Brain pericyte (primary cell): ENCODE measurements around the gene IER5.

ENCODE experiments used
- DNase-seq: peaks from one replicate; pipeline ENCODE4 v3.0.0-alpha.2; 2012; ENCODE audit warnings: low read depth, low spot score

Gene IER5

GRCh38 chr1:181077576-181078242, 10.8 kb upstream of the IER5 start:
- no peak for DNase-seq

DNA sequence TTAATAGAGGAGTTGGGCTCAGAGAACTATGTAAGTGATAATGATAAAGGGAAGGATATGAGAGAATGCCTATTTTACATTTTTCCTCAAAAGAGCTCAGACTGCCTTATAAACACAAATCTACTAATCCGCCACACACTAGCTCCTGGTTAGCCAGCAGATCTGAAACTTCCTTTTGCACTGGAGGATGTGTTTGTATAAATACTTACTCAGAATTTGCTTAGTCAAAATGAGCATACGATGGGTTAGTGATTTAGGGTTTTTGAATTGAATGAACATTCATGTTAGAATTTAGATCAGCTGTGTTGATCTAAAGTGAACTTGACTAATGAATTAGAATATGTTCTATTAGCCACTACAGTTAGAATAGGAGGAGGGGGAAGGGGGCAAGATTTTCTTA, 9.1 kb upstream of the IER5 start:
- no peak for DNase-seq

DNA sequence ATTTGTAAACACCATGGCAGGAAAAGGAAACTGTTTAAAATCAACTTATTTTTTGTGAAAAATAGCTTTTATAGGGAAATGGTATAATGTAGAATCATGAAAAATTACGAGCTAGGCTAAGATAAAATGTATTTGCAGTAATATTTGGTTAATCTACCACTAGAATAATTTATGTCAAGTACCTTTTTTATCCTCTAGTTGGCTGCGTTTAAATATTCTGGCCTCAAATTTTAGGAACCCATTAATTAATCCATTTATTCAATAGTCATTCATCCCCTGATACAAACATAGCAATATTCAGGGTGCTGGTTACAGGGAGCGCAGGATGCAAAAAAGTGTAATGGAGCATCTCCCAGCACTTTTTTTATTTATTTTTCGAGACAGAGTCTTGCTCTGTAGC, 8.6 kb upstream of the IER5 start:
- DNase-seq = no peak

- no peak for DNase-seq
Measured at GRCh38 chr1:181080556-181080955, 7.9 kb upstream of the IER5 start.

DNA sequence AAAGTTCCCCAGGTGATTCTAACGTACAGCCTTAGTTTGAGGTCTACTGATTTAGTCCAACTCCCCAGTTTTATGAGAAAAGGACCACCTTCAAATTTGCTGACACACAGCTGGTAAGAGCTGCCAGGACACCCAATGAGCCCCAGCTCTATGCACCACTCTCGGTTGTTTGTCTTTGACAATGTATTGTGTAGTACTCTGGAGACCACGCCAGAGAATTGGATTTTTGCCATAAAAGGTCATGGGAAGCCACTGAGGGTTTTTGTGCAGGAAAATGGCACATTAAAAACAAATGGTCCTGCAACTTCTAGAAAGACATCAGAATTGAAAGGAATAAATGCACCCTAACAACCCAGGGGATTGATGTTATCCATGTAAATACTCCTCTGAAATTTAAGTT, 7.1 kb upstream of the IER5 start:
- no peak for DNase-seq

GRCh38 chr1:181083842-181084605, 4.5 kb upstream of the IER5 start:
- no peak for DNase-seq

- DNase-seq = no peak
Measured at GRCh38 chr1:181084606-181084969, 3.9 kb upstream of the IER5 start.

- DNase-seq = no peak
Measured at GRCh38 chr1:181086091-181086490, 2.4 kb upstream of the IER5 start.

- DNase-seq = no peak
Measured at GRCh38 chr1:181086926-181087325, 1.6 kb upstream of the IER5 start.

DNA sequence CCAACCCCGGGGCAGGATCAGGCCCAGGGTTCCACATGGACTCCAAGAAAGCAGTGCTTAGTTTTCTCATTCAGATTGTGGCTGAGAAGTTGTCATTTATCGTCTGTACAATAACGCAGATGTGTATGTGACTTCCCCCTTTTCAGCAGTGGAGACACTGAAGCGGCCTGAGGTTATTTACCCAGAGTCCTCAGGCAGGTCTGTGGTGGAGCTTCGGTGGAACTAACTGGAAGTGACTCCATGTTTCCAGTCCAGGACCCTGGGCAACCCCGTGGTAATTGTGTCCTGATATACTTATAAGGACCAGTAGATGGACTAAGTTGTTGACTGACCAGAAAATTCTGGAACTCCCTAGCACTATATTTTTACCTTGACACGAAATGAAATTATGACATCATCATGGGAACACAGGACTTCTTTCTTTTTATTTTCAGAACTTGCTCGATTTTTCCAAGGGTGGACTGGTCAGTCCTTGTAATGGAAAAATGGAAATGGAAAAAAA, 1.0 kb upstream of the IER5 start:
- DNase-seq = no peak

GRCh38 chr1:181089017-181089675, 646 bp downstream of the IER5 start:
- DNase-seq = no peak

- no peak for DNase-seq
Measured at GRCh38 chr1:181089676-181090544, 1.4 kb downstream of the IER5 start.

DNA sequence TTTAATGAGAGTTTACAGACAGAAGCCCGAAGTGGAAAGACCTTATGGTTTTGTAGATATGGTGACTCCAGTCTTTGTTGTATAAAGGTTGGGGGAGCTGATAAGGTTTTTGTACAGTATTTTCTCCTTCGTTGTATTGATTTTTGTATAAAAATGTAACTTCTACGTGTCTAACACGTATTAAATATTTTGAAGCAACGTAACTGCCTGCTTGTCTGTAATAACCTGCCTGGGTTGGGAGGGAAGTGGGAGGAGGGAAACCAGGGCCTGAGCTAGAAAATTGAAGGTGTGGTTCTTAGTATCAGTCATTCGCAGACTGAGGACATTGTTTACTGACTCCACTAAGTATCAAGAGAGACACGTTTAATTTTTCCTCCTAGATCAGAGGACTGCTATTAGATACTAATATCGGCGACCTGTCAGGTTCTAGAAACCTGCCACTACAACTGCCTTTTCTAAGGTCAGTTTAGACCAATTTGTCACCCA, 2.2 kb downstream of the IER5 start:
- no peak for DNase-seq

DNA sequence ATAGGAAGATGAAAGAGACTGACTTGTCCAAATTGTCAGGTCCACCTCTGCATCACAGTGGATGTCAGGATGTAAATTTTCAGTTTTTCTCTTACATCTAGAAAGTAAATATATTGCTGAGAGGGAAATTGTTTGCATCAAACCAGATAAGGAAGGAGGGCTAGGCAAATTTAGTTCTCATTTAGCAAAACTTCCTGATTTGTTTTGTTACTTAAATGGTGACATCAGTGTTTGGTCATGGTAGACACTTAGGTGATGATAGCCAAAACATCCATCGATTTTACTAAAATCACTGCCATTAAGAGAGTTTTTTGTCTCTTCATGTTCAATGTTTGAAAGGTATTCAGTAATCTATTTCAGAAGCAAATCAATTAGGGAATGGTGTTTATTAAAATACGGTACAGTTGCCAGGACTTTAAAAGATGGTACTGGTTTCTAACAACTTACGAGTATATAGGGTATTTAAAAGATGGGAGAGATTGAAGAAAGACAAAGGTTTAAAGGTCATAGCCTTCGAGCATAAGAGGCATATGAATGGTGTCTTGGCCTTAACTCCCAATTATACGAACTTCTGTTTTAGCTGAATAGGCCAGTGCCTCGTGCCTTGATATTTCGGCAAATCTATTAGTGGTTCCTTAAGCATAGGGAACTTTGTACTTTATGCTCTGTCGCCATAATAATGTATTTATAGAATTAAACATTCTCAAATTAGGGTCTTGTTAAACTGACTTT, 3.0 kb downstream of the IER5 start:
- DNase-seq = no peak

GRCh38 chr1:181092056-181092455, 3.6 kb downstream of the IER5 start:
- no peak for DNase-seq

DNA sequence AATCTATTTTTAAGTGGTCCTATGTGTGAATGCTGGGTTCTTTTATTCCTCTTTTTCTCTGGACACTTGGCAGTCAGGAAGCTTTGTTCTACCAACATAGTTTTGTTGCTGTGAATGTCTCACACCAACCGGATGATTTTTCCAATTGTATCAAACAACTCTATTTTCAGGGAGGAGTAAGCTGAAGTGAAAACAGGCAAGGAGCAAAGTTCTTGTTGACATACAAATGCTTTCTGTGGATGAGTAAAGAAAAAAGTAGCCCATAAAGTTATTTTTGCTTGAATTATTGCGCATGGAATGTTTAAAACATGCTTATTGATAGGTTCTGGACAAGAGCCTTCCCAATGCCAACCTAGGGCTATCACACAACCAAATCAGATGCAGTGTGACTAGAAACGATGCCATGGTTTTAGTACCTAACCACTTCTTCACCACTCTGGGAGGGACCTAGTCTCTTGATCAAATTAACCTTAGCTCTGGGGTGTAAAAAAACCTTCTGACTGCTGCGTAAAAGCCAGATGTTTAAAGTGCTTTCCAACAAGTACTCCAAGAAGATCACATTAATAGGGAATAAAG, 4.5 kb downstream of the IER5 start:
- DNase-seq = no peak

DNA sequence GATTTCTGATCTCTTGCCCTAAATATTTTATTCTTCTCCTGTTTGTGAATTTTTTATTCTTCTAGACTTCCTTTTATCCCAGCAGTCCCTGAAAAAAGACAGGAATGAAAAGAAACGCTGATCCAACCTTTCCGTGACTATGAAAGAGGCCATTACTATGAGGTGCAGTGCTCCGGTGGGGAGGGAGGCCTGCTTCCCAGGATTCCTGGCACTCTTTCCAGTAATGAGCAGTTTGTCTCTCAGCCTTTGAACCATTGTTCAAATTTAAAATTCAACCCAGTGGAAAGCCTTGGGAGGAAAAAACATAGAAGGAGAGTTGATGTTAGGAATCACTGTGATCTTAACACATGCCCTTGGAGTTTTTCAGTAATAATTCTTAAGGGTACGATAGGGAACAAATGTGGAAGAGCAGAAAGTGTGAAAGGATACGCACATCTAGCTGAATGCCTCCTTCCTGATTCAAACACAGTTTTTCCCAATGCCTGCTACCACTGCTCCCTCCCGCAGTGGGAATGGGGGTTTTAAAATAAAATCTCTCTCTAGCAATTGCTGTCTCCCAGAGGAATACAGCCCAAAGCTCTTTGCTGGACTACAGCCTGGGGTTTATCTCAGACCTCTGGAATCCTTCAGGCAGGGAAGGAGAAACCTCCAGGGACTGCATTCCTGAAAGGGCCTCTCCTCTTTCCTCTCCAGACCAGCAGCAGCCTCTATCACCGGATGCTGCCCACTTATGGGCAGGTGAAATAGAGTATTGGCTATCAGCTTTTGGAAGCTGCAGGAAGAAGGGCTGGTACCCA, 6.1 kb downstream of the IER5 start:
- DNase-seq = no peak

GRCh38 chr1:181095260-181095659, 6.8 kb downstream of the IER5 start:
- DNase-seq = no peak

DNA sequence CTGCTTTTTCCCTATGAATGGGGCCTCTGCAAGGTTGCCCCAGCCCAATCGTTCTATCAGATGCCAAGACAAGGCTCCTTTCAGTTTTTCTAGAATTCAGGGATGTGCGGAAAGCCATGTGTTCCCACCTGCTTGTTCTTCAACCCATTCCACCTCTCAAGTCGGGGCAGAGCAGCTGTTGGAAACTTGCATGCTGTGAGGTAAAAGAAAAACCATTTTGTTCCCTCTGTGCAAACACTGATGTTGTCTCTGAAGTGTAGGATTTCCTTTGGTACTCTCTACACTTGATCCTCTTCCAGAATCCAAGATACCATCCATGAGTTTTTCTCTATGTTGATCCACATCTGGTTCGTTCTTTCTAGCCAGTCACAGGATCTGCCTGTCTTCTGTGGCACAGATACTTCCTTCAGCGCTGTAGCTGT, 7.3 kb downstream of the IER5 start:
- DNase-seq = no peak

GRCh38 chr1:181097242-181097641, 8.7 kb downstream of the IER5 start:
- no peak for DNase-seq
